ENCODE data around the gene CCNK.

CCNK gene

DNA sequence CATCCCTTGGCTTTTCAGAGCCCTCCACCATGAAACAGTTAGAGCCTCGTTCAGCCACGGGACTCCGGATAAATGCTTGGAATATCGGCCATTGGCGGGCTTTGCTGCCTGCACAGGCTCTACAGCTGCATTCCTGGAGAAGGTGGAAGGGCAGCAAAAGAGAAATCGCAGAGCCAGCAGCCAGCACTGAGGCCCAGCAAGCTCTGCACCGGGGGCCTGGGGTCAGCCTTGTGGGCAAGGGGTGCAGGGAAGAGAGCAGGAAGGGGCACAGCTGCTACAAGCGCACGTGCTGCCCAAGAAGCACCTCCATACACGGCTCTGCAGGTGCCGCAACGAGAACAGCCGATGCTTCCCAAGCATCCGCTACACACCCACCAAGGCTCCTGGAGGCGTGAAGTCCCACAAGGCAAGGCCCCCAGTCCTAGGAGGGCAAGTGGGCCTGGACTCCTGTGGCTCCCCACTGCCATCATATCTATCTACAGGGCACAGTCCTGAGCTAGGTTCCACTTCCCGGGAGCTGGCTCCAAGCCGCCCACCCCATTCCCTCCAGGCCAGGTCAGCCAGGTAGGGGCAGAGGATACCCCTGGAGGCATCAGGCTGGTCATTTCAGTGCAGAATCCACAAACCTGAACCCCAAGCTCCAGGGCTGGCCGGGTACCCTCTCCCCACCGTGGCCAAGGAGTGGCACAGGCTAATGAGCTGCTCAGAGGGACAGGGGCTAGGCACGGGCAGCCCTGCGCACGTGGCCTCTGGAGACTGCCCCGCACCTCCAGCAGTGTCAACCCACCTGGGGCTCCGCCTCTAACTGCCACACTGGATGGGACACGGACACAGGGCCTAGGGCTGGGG is 40.2 kb downstream of the CCNK start:
- no peak for DNase-seq

DNA sequence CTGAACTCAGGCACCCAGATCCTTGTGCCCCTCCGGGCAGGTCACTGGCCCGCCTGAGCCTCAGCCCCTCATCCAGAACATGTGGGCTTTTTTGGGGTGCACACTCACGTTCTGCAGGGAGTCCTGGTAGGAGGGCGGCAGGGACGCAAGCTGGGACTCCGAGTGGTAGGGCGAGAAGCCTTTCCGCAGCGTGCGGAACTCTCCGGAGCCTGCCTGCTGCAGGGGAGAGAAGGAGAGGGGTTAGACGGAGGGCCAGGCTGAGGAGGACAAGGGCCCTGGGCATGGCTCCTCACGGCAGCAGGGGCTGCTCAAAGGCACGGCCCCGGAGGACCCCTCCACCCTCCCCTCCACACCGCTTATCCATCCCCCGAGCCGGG is 40.8 kb downstream of the CCNK start:
- no peak for DNase-seq

DNA sequence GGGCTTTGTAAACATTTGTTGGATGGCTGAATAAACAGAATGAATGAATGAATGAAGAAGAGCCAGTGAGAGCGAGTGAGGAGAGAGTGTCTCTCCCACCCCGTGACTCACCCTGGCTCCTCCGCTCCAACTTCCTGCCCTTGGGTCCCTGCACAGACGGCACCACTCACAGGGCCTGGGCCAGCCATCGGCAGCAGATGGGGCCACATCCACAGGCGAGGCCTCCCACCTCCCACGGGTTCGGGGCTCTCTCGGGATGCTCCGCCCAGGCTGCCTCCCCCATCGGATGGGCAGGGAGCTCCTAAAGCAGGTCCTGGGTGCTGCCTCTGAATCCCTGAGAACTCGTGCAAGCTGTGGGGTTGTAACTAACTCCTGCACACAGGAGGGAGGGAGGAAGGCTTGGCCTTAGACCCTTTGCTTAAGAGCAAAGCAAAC is 41.3 kb downstream of the CCNK start:
- no peak for DNase-seq

- no peak for DNase-seq
Observed at GRCh38 chr14:99522934-99523703, 41.9 kb downstream of the CCNK start.

DNA sequence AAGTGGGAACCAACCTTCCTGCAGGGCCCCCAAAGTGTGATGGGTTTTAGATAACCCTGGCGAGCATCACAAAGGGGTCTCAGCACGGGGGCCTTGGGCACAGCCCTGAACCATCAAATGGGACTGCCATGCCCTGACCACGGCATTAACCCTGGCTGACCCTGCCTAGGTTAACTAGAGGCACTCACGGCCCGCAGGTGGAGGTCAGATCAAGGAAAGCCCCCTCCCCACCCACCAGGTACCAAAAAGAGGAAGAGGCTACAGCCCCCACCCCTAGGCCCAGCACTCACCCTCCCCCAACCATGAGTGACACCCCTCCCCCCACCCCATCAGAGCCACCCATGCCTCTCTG is 42.5 kb downstream of the CCNK start:
- DNase-seq: no peak

- DNase-seq: no peak
Observed at GRCh38 chr14:99524091-99524661, 43.0 kb downstream of the CCNK start.

DNA sequence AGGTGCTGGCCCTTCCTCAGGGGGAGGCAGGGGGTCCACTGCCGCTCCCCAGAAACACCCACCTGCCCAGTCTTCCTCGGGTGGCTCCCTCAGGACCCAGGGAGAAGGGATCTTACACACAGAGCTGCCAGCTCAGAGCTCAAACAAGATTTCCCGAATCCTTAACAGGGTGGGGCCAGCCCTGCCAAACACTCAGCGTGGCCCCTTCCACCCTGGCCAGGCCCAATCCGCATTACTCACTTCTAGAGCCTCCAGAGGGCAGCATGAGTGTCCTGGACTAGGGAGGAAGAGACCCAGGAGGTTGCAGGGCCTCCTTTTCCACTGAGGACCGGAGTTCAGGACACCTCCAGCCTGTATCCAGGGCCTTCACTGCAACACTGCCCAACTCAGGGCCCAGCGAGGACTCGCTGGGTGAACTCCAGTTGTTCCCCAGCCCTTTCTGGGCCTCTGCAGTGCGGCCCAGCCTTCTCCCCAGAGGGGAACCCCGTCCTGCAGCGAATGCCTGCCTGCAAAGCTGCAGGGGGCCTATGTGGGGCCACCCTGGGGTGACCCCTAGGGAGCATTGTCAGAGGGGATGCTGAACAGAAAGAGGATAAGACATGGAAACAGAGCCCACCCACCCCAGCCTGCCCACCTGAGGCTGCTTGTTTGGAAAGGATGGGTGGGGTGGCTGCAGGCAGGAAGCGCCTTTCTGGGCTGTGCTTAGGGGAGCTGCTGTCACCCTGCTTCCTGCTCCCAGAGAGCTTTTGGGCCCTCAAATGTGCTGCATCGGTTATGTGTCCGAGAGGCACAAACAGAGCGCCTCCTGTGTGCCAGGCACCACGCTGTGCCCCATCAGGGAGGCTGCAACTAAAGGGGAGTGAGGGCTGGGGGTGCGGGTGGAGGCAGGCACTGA is 43.8 kb downstream of the CCNK start:
- DNase-seq: peak in 1 of 2 experiments; percentile 33

GRCh38 chr14:99525699-99526080 is 44.5 kb downstream of the CCNK start:
- DNase-seq: no peak

DNA sequence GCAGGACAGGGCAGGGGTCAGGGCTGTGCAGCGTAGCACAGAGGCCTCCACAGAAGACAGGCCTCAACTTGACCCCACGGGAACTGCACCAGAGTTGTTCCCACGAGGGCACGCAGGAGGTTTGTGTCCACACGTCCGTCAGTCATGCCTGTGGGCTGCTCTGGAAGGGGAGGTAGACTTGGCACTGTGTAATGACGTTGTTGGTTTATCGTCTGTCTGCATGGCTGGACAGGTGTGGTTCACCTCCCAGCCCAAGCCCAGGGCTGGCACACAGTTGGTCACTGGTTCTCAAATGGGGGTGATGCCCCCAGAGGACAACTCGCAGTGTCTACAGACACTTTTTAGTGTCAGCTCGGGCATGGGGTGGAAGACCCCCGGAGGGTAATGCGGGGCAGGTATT is 45.8 kb downstream of the CCNK start:
- DNase-seq: no peak

GRCh38 chr14:99527427-99528076 is 46.3 kb downstream of the CCNK start:
- DNase-seq: no peak

- no peak for DNase-seq
Observed at GRCh38 chr14:99529899-99530298, 48.7 kb downstream of the CCNK start.

GRCh38 chr14:99530407-99531155 is 49.4 kb downstream of the CCNK start:
- no peak for DNase-seq

DNA sequence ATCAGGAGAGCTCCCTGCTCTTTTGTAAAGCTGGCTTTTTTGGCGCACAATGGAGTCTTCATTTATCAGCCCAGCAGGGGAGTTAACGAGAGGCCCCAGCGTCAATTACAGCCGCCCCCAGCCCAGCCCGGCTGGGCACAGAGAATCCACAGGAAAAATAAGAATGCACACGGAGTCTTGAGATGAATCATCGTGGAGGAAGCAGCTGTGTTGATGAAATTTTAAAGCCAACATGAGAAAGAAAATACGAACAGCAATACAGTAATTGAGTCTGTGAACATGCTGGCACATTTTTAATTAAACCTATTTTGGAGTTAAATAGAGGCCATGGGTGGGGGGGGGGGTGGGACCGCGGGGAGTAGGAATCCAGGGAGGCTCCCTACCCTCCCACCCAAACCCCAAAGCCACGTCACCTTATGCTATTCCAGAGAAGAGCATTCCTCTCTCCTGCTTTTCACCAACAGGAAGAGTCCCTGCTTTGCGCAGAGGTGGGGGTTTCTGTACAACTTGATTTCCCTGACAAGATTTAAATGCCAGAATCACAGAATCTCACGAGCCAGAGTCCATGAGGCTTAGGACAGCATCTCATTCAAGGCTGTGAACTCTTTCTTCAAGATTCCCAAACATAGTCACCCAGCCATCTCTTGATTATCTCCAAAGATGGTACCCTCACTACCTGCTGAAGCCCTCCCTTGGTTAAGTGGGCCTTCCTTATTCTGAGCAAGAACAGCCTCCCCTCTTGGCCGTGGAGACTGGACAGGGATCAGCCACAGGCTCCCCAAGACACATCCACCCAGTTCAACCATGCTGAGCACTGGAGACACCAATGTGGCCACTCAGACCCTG is 50.3 kb downstream of the CCNK start:
- DNase-seq: no peak

DNA sequence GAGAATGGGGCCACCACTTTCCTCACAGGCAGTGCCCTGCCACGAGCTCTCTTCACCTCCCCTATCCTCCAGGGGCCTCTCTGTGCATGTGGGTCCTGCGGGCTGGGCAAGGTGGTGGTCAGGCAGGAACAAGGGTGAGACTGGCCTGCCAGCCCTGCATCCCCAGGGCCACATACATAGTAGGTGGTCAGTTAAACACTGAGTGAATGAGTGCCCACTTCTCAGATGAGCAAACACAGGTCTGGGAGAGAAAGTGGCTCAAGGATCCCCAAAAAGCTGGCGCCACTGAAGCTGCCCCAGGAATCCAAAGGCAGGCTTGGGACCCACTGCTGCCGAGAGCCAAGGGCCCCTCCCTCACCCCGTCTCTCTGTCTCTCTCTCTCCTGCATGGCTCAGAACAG is 51.1 kb downstream of the CCNK start:
- no peak for DNase-seq

GRCh38 chr14:99534333-99534732 is 53.1 kb downstream of the CCNK start:
- DNase-seq: no peak

GRCh38 chr14:99534863-99535262 is 53.7 kb downstream of the CCNK start:
- no peak for DNase-seq

DNA sequence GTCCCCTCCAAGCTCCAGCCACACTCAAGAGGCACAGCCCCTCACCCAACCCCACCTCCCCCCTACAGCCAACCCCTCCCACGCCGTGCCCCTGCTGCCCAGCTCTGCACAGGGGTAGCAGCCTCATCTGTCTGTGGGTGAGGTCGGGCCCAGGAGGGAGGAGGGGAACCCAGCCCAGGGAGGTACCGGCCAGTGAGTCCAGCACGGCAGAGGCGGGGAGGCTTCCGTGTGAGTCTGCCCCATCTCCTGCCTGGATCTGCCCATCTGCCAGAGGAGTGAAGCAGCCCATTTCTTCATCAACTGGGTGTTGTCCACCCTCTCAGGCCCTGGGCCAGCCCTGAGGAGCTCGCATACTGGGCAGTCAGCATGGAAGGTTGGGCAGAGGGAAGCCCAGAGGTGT is 54.2 kb downstream of the CCNK start:
- no peak for DNase-seq

- no peak for DNase-seq
Observed at GRCh38 chr14:99535908-99536778, 54.9 kb downstream of the CCNK start.

DNA sequence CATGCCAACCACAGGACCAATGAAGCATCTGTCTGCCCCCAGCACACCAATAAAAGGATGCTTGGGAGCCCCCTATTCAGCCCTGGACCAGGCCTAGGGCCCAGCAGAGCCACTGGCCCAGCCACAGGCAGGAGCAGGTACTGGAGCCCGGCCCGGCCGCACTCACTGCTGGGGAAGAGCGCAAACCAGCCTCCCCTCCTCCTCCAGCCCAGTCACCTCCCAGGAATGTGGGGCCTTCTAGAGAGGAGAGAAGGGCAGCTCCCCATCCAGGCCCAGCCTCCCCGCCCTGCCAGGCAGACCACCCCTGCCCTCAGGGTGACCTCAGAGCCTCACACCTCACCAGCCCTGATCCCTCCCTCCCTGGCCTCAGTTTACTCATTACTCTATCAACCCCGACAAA is 56.2 kb downstream of the CCNK start:
- no peak for DNase-seq

- no peak for DNase-seq
Observed at GRCh38 chr14:99538275-99538674, 57.1 kb downstream of the CCNK start.

Data from cerebellar nuclear complex (tissue), 1 donor.